ENCODE measurements around the gene TNIP2. TPM values are rescaled to one million over a fixed set of nuclear protein-coding genes. Genes with fewer than 3 reads are reported as not detected.
A peak's percentile ranks its signal among the peaks of the same experiment; 100 is the strongest.

The TNIP2 gene
- polyA plus RNA-seq (ENCODE audit: insufficient read length in 3 of 3), result 10 to 100 TPM; 16.7 to 22.8 (median 22.2) TPM
- long read RNA-seq, donor 1, transcript TNIP2-201 (6 exons, 1,974 nt), result major isoform, 6 of 7 reads
- long read RNA-seq, donor 1, partial matches to known transcripts, result 0 of 7 reads
- long read RNA-seq, donor 1, other reads (novel, unspliced or antisense), result 0 of 7 reads
- long read RNA-seq, donor 2, transcript TNIP2-201 (6 exons, 1,974 nt), result major isoform, 8 of 8 reads
- long read RNA-seq, donor 2, partial matches to known transcripts, result 0 of 8 reads
- long read RNA-seq, donor 2, other reads (novel, unspliced or antisense), result 0 of 8 reads
- long read RNA-seq, donor 3, transcript TNIP2-201 (6 exons, 1,974 nt), result major isoform, 13 of 19 reads
- long read RNA-seq, donor 3, transcript TNIP2-202 (2 exons, 923 nt), result minor isoform, 6 of 19 reads
- long read RNA-seq, donor 3, partial matches to known transcripts, result 0 of 19 reads
- long read RNA-seq, donor 3, other reads (novel, unspliced or antisense), result 0 of 19 reads
- long read RNA-seq, donor 4, partial matches to known transcripts, result 0 of 6 reads
- long read RNA-seq, donor 4, other reads (novel, unspliced or antisense), result 0 of 6 reads
- long read RNA-seq, donor 5, result 0 reads
- long read RNA-seq, donor 6, partial matches to known transcripts, result 6 of 10 reads
- long read RNA-seq, donor 6, other reads (novel, unspliced or antisense), result 0 of 10 reads
- long read RNA-seq, donor 7, partial matches to known transcripts, result 8 of 12 reads
- long read RNA-seq, donor 7, other reads (novel, unspliced or antisense), result 0 of 12 reads
- long read RNA-seq, donor 8, result 0 reads
- long read RNA-seq, donor 9, transcript TNIP2-201 (6 exons, 1,974 nt), result major isoform, 5 of 18 reads
- long read RNA-seq, donor 9, partial matches to known transcripts, result 10 of 18 reads
- long read RNA-seq, donor 9, other reads (novel, unspliced or antisense), result 0 of 18 reads
- long read RNA-seq, donor 10, transcript TNIP2-201 (6 exons, 1,974 nt), result major isoform, 6 of 8 reads
- long read RNA-seq, donor 10, partial matches to known transcripts, result 0 of 8 reads
- long read RNA-seq, donor 10, other reads (novel, unspliced or antisense), result 0 of 8 reads
- long read RNA-seq, donor 11, partial matches to known transcripts, result 0 of 2 reads
- long read RNA-seq, donor 11, other reads (novel, unspliced or antisense), result 0 of 2 reads
- long read RNA-seq, donor 12, partial matches to known transcripts, result 0 of 3 reads
- long read RNA-seq, donor 12, other reads (novel, unspliced or antisense), result 0 of 3 reads
- long read RNA-seq, donor 13, result 0 reads
- long read RNA-seq, donor 14, transcript TNIP2-201 (6 exons, 1,974 nt), result major isoform, 8 of 18 reads
- long read RNA-seq, donor 14, partial matches to known transcripts, result 10 of 18 reads
- long read RNA-seq, donor 14, other reads (novel, unspliced or antisense), result 0 of 18 reads
- long read RNA-seq, donor 15, partial matches to known transcripts, result 0 of 4 reads
- long read RNA-seq, donor 15, other reads (novel, unspliced or antisense), result 0 of 4 reads
- long read RNA-seq, donor 16, transcript TNIP2-201 (6 exons, 1,974 nt), result major isoform, 16 of 17 reads
- long read RNA-seq, donor 16, partial matches to known transcripts, result 0 of 17 reads
- long read RNA-seq, donor 16, other reads (novel, unspliced or antisense), result 0 of 17 reads

GRCh38 chr4:2755821-2756690 lies at the start of gene TNIP2:
TSS of gene TNIP2 (minus strand) at chr4:2756336. CDS start at chr4:2756289, 47 bp downstream.
- DNase-seq (ENCODE audit: extremely low read depth in 1 of 11, low read depth in 9 of 11, low spot score in 4 of 11), result peak; percentile 23 to 70 (median 56)

- DNase-seq (ENCODE audit: extremely low read depth in 1 of 11, low read depth in 9 of 11, low spot score in 4 of 11), result no peak
Measured at GRCh38 chr4:2804973-2805501, 48.9 kb upstream of the TNIP2 start.

- no peak for DNase-seq (ENCODE audit: extremely low read depth in 1 of 11, low read depth in 9 of 11, low spot score in 4 of 11)
Measured at GRCh38 chr4:2804449-2804972, 48.4 kb upstream of the TNIP2 start.

- no peak for DNase-seq (ENCODE audit: extremely low read depth in 1 of 11, low read depth in 9 of 11, low spot score in 4 of 11)
Measured at GRCh38 chr4:2803624-2804448, 47.7 kb upstream of the TNIP2 start.

GRCh38 chr4:2802618-2803531 lies 46.7 kb upstream of the TNIP2 start:
- DNase-seq (ENCODE audit: extremely low read depth in 1 of 11, low read depth in 9 of 11, low spot score in 4 of 11), result no peak

GRCh38 chr4:2800691-2801596 lies 44.8 kb upstream of the TNIP2 start:
- DNase-seq (ENCODE audit: extremely low read depth in 1 of 11, low read depth in 9 of 11, low spot score in 4 of 11), result peak in 3 of 11 donors; percentile 66 to 79 (median 71)

GRCh38 chr4:2799971-2800690 lies 44.0 kb upstream of the TNIP2 start:
- no peak for DNase-seq (ENCODE audit: extremely low read depth in 1 of 11, low read depth in 9 of 11, low spot score in 4 of 11)

GRCh38 chr4:2799224-2799911 lies 43.2 kb upstream of the TNIP2 start:
- DNase-seq (ENCODE audit: extremely low read depth in 1 of 11, low read depth in 9 of 11, low spot score in 4 of 11), result no peak

- no peak for DNase-seq (ENCODE audit: extremely low read depth in 1 of 11, low read depth in 9 of 11, low spot score in 4 of 11)
Measured at GRCh38 chr4:2798399-2799223, 42.5 kb upstream of the TNIP2 start.

- no peak for DNase-seq (ENCODE audit: extremely low read depth in 1 of 11, low read depth in 9 of 11, low spot score in 4 of 11)
Measured at GRCh38 chr4:2797545-2798305, 41.6 kb upstream of the TNIP2 start.

GRCh38 chr4:2796849-2797544 lies 40.9 kb upstream of the TNIP2 start:
- no peak for DNase-seq (ENCODE audit: extremely low read depth in 1 of 11, low read depth in 9 of 11, low spot score in 4 of 11)
